GM21737 (cell line): ENCODE results near the gene HTRA3.

Source experiments
- ATAC-seq: cut with Tn5 transposase; IDR thresholded peaks from one replicate; pipeline ENCODE4 v1.9.1; 2021; ENCODE audit warnings: mild to moderate bottlenecking, moderate library complexity; ENCODE audit not compliant: unreplicated experiment

Gene HTRA3

GRCh38 chr4:8351931-8352367 is 82.4 kb downstream of the HTRA3 start:
- ATAC-seq: no peak

GRCh38 chr4:8352368-8353157 is 83.0 kb downstream of the HTRA3 start:
- no peak for ATAC-seq

DNA sequence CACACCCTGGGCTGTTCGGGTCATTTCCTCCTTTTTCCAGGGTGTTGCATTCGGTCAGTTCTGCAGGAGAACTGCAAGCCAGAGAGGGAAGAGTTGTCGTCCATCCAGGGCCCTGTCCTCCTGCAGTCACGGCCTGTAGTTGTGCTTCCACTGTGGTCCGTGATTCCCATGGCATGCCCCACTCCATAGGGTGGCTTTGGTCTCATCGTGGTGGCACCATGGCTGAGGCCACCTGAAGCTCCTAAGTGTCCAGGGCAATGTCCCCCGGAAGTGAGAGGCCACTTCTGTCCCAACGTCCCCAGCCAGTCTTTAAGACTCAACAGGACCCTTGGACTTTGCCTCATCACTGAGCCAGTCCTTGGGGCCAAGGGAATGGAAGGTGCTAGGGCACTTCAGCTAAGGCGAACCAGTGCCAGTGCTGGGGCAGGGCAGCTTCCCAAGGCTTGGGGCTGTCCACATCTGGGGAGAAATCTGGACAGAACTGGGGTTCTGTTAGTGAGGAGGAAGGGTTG is 83.7 kb downstream of the HTRA3 start:
- no peak for ATAC-seq

GRCh38 chr4:8353912-8354453 is 84.4 kb downstream of the HTRA3 start:
- no peak for ATAC-seq

GRCh38 chr4:8355306-8355705 is 85.8 kb downstream of the HTRA3 start:
- ATAC-seq: no peak

GRCh38 chr4:8355864-8356565 is 86.5 kb downstream of the HTRA3 start:
- no peak for ATAC-seq
